ENCODE results near the gene TIMM13.

DNA sequence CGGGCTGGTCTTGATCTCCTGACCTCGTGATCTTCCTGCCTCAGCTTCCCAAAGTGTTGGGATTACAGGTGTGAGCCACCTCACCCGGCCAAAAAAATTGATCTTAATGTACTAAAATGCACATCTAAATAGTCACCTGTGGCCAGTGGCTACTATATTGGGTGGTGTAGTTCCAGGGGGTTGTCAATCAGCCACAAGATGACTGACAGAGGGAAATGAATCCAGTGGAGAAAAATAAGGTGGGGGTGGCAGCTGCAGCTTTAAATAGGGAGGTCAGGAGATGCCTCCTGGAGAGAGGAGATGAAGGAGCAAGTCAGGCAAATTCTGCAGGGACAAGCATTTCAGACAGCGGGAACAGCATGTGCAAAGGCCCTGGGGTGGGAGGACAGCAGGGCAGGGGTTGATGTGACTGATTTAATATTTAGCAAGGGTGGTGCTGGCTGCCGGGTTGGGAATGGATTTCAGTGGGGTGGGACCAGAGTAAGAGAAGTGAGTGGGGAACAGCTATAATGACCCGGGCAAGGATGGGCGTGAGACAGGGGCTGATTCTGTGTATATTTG lies 18.0 kb downstream of the TIMM13 start:
- TF ChIP-seq, protein P1, sequence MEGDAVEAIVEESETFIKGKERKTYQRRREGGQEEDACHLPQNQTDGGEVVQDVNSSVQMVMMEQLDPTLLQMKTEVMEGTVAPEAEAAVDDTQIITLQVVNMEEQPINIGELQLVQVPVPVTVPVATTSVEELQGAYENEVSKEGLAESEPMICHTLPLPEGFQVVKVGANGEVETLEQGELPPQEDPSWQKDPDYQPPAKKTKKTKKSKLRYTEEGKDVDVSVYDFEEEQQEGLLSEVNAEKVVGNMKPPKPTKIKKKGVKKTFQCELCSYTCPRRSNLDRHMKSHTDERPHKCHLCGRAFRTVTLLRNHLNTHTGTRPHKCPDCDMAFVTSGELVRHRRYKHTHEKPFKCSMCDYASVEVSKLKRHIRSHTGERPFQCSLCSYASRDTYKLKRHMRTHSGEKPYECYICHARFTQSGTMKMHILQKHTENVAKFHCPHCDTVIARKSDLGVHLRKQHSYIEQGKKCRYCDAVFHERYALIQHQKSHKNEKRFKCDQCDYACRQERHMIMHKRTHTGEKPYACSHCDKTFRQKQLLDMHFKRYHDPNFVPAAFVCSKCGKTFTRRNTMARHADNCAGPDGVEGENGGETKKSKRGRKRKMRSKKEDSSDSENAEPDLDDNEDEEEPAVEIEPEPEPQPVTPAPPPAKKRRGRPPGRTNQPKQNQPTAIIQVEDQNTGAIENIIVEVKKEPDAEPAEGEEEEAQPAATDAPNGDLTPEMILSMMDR (IDR thresholded peaks at IDR 0.05; ENCODE audit: insufficient read depth, low read length): no peak
- no peak for TF ChIP-seq GABPA (IDR thresholded peaks at IDR 0.05; ENCODE audit: low read depth)
- TF ChIP-seq POLR2AphosphoS5 (IDR thresholded peaks at IDR 0.05; ENCODE audit: low read depth): no peak
